ENCODE results near the gene LYPD6B.

Gene LYPD6B

DNA sequence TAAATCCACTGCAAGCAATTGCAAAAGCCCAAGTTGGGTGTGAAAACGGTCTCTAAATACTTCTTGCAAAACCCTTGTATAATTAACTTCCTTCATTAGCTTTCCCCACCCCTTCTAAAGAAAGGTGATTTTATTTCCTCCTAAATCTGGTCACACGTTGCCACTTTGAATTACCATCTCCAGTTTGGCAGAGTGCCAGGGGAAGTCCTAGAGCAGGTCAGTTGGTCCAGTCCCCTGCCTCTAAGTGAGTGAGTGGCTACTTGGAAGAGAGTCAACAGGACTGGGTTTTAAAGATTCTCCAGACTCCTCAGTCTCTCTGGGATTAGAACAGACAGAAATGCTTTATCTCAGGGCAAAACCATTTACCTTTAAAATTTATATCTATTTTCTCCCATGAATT is 18.7 kb upstream of the LYPD6B start:
- peak overlapping the region; percentile 98 for H3K27ac ChIP-seq (ENCODE audit: low read depth, low read length)
- TF ChIP-seq, protein P1, sequence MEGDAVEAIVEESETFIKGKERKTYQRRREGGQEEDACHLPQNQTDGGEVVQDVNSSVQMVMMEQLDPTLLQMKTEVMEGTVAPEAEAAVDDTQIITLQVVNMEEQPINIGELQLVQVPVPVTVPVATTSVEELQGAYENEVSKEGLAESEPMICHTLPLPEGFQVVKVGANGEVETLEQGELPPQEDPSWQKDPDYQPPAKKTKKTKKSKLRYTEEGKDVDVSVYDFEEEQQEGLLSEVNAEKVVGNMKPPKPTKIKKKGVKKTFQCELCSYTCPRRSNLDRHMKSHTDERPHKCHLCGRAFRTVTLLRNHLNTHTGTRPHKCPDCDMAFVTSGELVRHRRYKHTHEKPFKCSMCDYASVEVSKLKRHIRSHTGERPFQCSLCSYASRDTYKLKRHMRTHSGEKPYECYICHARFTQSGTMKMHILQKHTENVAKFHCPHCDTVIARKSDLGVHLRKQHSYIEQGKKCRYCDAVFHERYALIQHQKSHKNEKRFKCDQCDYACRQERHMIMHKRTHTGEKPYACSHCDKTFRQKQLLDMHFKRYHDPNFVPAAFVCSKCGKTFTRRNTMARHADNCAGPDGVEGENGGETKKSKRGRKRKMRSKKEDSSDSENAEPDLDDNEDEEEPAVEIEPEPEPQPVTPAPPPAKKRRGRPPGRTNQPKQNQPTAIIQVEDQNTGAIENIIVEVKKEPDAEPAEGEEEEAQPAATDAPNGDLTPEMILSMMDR (IDR thresholded peaks at IDR 0.05; ENCODE audit: insufficient read depth, low read length, poor library complexity, severe bottlenecking): no peak
- TF ChIP-seq EZH2phosphoT487 (conservative IDR thresholded peaks at IDR 0.05; ENCODE audit: low read length): no peak
- H3K9me2 ChIP-seq (replicated peaks; ENCODE audit: insufficient read depth, low read length): no peaks in the 10 kb centered on the region
- H3K36me3 ChIP-seq (ENCODE audit: low read length): no peaks in the 10 kb centered on the region
- no peaks in the 10 kb centered on the region for H3K27me3 ChIP-seq (ENCODE audit: low read length)
- peak overlapping the region; percentile 38 for H3K4me3 ChIP-seq (ENCODE audit: insufficient read depth, low read length, poor library complexity, severe bottlenecking)
- H2AFZ ChIP-seq (ENCODE audit: low read depth, low read length, severe bottlenecking): peak overlapping the region; percentile 1
- no peaks in the 10 kb centered on the region for H3K79me2 ChIP-seq (ENCODE audit: insufficient read depth, low read length)
- peaks cover 56% of the 10 kb centered on the region for H3F3A ChIP-seq (ENCODE audit: insufficient read depth)
- no peaks in the 10 kb centered on the region for H4K20me1 ChIP-seq (ENCODE audit: low read depth, low read length)
- H3K9me3 ChIP-seq (ENCODE audit: insufficient read depth, low read length): no peaks in the 10 kb centered on the region
- peak overlapping the region; percentile 90 for H3K4me2 ChIP-seq (ENCODE audit: low read depth, low read length, poor library complexity, severe bottlenecking)
- H3K9ac ChIP-seq (ENCODE audit: low read length): peak overlapping the region; percentile 60

DNA sequence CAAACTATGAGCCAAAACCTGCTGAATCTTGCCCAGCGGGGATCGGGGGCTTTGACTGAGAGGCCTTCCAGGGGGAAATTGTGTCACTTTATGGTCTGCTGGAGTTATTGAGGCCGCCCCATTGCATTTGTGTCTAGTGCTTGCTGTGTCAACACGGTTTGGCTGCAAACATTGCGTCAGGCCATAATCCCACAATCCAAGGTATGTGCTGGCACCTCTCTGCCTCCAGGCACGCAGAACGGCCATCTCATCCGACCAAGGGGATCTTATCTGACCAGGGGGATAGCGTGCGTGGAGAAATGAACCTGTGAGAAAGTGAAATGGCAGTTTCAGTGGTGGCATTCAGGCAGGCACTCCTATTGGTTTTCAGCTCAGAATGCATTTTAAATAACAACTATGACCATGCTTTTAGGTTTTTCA is 18.1 kb upstream of the LYPD6B start:
- Histone ChIP-seq H3K4me3 (ENCODE audit: insufficient read depth, low read length, poor library complexity, severe bottlenecking) (peak overlapping the region; percentile 38), H2AFZ (ENCODE audit: low read depth, low read length, severe bottlenecking) (peak overlapping the region; percentile 1), H3K36me3 (ENCODE audit: low read length) (no peaks in the 10 kb centered on the region), H3K27ac (ENCODE audit: low read depth, low read length) (peak overlapping the region; percentile 98), H3K4me2 (ENCODE audit: low read depth, low read length, poor library complexity, severe bottlenecking) (peak overlapping the region; percentile 90), H3K79me2 (ENCODE audit: insufficient read depth, low read length) (no peaks in the 10 kb centered on the region), H4K20me1 (ENCODE audit: low read depth, low read length) (no peaks in the 10 kb centered on the region), H3K27me3 (ENCODE audit: low read length) (no peaks in the 10 kb centered on the region), H3F3A (ENCODE audit: insufficient read depth) (peaks cover 56% of the 10 kb centered on the region), H3K9me2 (replicated peaks; ENCODE audit: insufficient read depth, low read length) (no peaks in the 10 kb centered on the region), H3K9ac (ENCODE audit: low read length) (peak overlapping the region; percentile 60), H3K9me3 (ENCODE audit: insufficient read depth, low read length) (no peaks in the 10 kb centered on the region)
- TF ChIP-seq, protein P1 (IDR thresholded peaks at IDR 0.05; ENCODE audit: insufficient read depth, low read length, poor library complexity, severe bottlenecking): no peak
- TF ChIP-seq EZH2phosphoT487 (conservative IDR thresholded peaks at IDR 0.05; ENCODE audit: low read length): no peak

DNA sequence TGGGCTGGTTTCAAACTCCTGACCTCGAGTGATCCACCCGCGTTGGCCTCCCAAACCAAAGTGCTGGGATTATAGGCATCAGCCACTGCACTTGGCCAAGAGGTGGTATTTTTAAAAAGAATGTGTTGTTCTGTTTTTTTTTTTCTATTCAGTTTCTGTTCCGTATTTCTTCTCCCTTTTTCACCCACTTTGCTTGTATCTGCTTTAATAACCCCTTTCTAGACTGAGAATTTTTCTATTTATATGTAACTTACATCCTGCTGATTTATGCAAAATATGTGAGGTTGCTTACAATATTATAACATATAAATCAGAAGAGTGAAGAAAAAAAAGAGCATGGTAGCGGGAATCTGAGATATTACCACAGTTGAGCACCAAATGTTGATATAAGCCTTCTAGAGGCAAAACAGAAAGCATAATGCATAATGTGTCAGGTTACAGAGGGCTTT is 17.2 kb upstream of the LYPD6B start:
- H3K9me2 ChIP-seq (replicated peaks; ENCODE audit: insufficient read depth, low read length): no peaks in the 10 kb centered on the region
- peak overlapping the region; percentile 60 for H3K9ac ChIP-seq (ENCODE audit: low read length)
- H3F3A ChIP-seq (ENCODE audit: insufficient read depth): peaks cover 60% of the 10 kb centered on the region
- no peaks in the 10 kb centered on the region for H3K27me3 ChIP-seq (ENCODE audit: low read length)
- peak overlapping the region; percentile 38 for H3K4me3 ChIP-seq (ENCODE audit: insufficient read depth, low read length, poor library complexity, severe bottlenecking)
- H3K27ac ChIP-seq (ENCODE audit: low read depth, low read length): peak overlapping the region; percentile 98
- H4K20me1 ChIP-seq (ENCODE audit: low read depth, low read length): no peaks in the 10 kb centered on the region
- no peaks in the 10 kb centered on the region for H3K9me3 ChIP-seq (ENCODE audit: insufficient read depth, low read length)
- no peak overlapping the region for H2AFZ ChIP-seq (ENCODE audit: low read depth, low read length, severe bottlenecking)
- TF ChIP-seq, protein P1 (IDR thresholded peaks at IDR 0.05; ENCODE audit: insufficient read depth, low read length, poor library complexity, severe bottlenecking): no peak
- TF ChIP-seq EZH2phosphoT487 (conservative IDR thresholded peaks at IDR 0.05; ENCODE audit: low read length): no peak
- no peaks in the 10 kb centered on the region for H3K79me2 ChIP-seq (ENCODE audit: insufficient read depth, low read length)
- no peaks in the 10 kb centered on the region for H3K36me3 ChIP-seq (ENCODE audit: low read length)
- H3K4me2 ChIP-seq (ENCODE audit: low read depth, low read length, poor library complexity, severe bottlenecking): peak overlapping the region; percentile 90
